G401.6 (cell line): Measurements from ENCODE around the gene ADGRA1.

Experiments
- FAIRE-seq: peaks from 2 replicates; lab custom pipeline; 2012; peaks lifted over from hg19 to GRCh38; lab: Jason Lieb, UNC

Gene ADGRA1

GRCh38 chr10:133076274-133077038 is 11.3 kb upstream of the ADGRA1 start:
- no peak for FAIRE-seq

GRCh38 chr10:133079836-133080682 is 7.7 kb upstream of the ADGRA1 start:
- FAIRE-seq, result no peak

GRCh38 chr10:133080683-133081040 is 7.1 kb upstream of the ADGRA1 start:
- no peak for FAIRE-seq

- FAIRE-seq, result no peak
Observed at GRCh38 chr10:133081636-133082035, 6.1 kb upstream of the ADGRA1 start.

- no peak for FAIRE-seq
Observed at GRCh38 chr10:133082685-133083421, 4.9 kb upstream of the ADGRA1 start.

- FAIRE-seq, result no peak
Observed at GRCh38 chr10:133083422-133084100, 4.2 kb upstream of the ADGRA1 start.

- FAIRE-seq, result no peak
Observed at GRCh38 chr10:133084491-133084890, 3.2 kb upstream of the ADGRA1 start.

GRCh38 chr10:133085251-133086125 is 2.2 kb upstream of the ADGRA1 start:
- no peak for FAIRE-seq

- no peak for FAIRE-seq
Observed at GRCh38 chr10:133086247-133086646, 1.5 kb upstream of the ADGRA1 start.

GRCh38 chr10:133087045-133087678 is 562 bp upstream of the ADGRA1 start:
- FAIRE-seq, result no peak

GRCh38 chr10:133088179-133088955 is 643 bp downstream of the ADGRA1 start:
- no peak for FAIRE-seq

GRCh38 chr10:133088956-133089800 is 1.5 kb downstream of the ADGRA1 start:
- no peak for FAIRE-seq

GRCh38 chr10:133090101-133090500 is 2.4 kb downstream of the ADGRA1 start:
- FAIRE-seq, result no peak

- FAIRE-seq, result no peak
Observed at GRCh38 chr10:133090654-133091053, 2.9 kb downstream of the ADGRA1 start.

GRCh38 chr10:133091316-133091715 is 3.6 kb downstream of the ADGRA1 start:
- no peak for FAIRE-seq

- FAIRE-seq, result no peak
Observed at GRCh38 chr10:133093291-133093690, 5.6 kb downstream of the ADGRA1 start.

- FAIRE-seq, result no peak
Observed at GRCh38 chr10:133094286-133094685, 6.6 kb downstream of the ADGRA1 start.

GRCh38 chr10:133094866-133095265 is 7.1 kb downstream of the ADGRA1 start:
- no peak for FAIRE-seq

GRCh38 chr10:133095586-133095985 is 7.9 kb downstream of the ADGRA1 start:
- no peak for FAIRE-seq
